CD14-positive monocyte (primary cell): ENCODE data around the gene CCL4. TPM values are rescaled to one million over a fixed set of nuclear protein-coding genes. Genes with fewer than 3 reads are reported as not detected.
"Not testable (repeated sequence)": the region's sequence is repeated elsewhere in the genome, so short reads cannot be mapped to it uniquely, and the experiment has no call there.

Experiments used
- DNase-seq, 3 donors: peaks; one replicate each; pipeline ENCODE4 v3.0.0-alpha.2; 2011 to 2022
- H2AFZ ChIP-seq: 2 replicates; pipeline ENCODE4 v1.6.0; 2012; ENCODE audit warnings: mild to moderate bottlenecking, low read depth, low read length, inconsistent platforms; ENCODE audit not compliant: insufficient read depth, poor library complexity, severe bottlenecking
- H3K27ac ChIP-seq, 2 donors: 1 replicate in 1 of 2; 2 replicates in 1 of 2; pipeline ENCODE4 v1.5.1; 2012 to 2013; ENCODE audit warnings: low read length in 2 of 2, control low read depth in 1 of 2, inconsistent platforms in 1 of 2, low read depth in 1 of 2, mild to moderate bottlenecking in 1 of 2
- H3K27me3 ChIP-seq, 2 donors: one replicate each; pipeline versions ENCODE4 v1.6.0 to v1.6.1; 2011 to 2013; ENCODE audit warnings: low read length in 2 of 2; ENCODE audit not compliant: control insufficient read depth in 2 of 2, insufficient read depth in 2 of 2
- H3K36me3 ChIP-seq, 2 donors: replicated peaks in 1 of 2; 1 replicate in 1 of 2; 2 replicates in 1 of 2; pipeline versions ENCODE4 v1.5.1 to v1.6.1; 2012 to 2013; ENCODE audit warnings: low read length in 2 of 2, control low read depth in 1 of 2, inconsistent platforms in 1 of 2, mild to moderate bottlenecking in 1 of 2; ENCODE audit not compliant: insufficient read depth in 2 of 2, control insufficient read depth in 1 of 2
- H3K4me1 ChIP-seq, 2 donors: 1 replicate in 1 of 2; 2 replicates in 1 of 2; pipeline versions ENCODE4 v1.5.1 to v1.6.1; 2012 to 2013; ENCODE audit warnings: low read length in 2 of 2, control low read depth in 1 of 2, inconsistent platforms in 1 of 2, mild to moderate bottlenecking in 1 of 2, moderate library complexity in 1 of 2; ENCODE audit not compliant: insufficient read depth in 2 of 2, control insufficient read depth in 1 of 2
- H3K4me2 ChIP-seq: replicated peaks from 2 replicates; pipeline ENCODE3; 2012; ENCODE audit warnings: low read length, moderate library complexity, mild to moderate bottlenecking; ENCODE audit not compliant: poor library complexity, severe bottlenecking; ENCODE audit errors: extremely low read depth
- H3K4me3 ChIP-seq, 3 experiments: fragments of 200-600 bp in 1 of 3; sonication (generic) in 1 of 3; replicated peaks in 1 of 3; 1 replicate in 2 of 3; 2 replicates in 1 of 3; pipeline ENCODE4 v1.5.1; 2011 to 2013; ENCODE audit warnings: low read length in 3 of 3, mild to moderate bottlenecking in 3 of 3, control low read depth in 2 of 3, low read depth in 2 of 3, inconsistent platforms in 1 of 3, moderate library complexity in 1 of 3
- H3K79me2 ChIP-seq: 2 replicates; pipeline ENCODE4 v1.6.0; 2012; ENCODE audit warnings: mild to moderate bottlenecking, control low read depth, inconsistent platforms, low read length, moderate library complexity; ENCODE audit not compliant: insufficient read depth
- H3K9ac ChIP-seq: 2 replicates; pipeline ENCODE4 v1.6.0; 2017; ENCODE audit warnings: low read length, mild to moderate bottlenecking; ENCODE audit not compliant: insufficient read depth, poor library complexity, severe bottlenecking
- H3K9me3 ChIP-seq, 2 donors: replicated peaks in 1 of 2; 1 replicate in 1 of 2; 2 replicates in 1 of 2; pipeline versions ENCODE4 v1.5.1 to v1.6.1; 2012 to 2013; ENCODE audit warnings: low read length in 2 of 2, control low read depth in 1 of 2; ENCODE audit not compliant: control insufficient read depth in 1 of 2, insufficient read depth in 1 of 2
- H4K20me1 ChIP-seq: 2 replicates; pipeline ENCODE4 v1.6.0; 2012; ENCODE audit warnings: mild to moderate bottlenecking, low read length, control low read depth, moderate library complexity; ENCODE audit not compliant: insufficient read depth
- H3K27ac Mint-ChIP-seq, 7 donors: one replicate each; pipeline ENCODE4 v1.8.0; 2020; ENCODE audit warnings: mild to moderate bottlenecking in 7 of 7, mixed read lengths in 7 of 7, moderate library complexity in 6 of 7, inconsistent platforms in 2 of 7
- H3K27me3 Mint-ChIP-seq, 3 donors: one replicate each; pipeline ENCODE4 v1.8.0; 2021 to 2022; ENCODE audit warnings: low read depth in 3 of 3, mild to moderate bottlenecking in 3 of 3, mixed read lengths in 3 of 3, moderate library complexity in 3 of 3, inconsistent platforms in 1 of 3
- H3K36me3 Mint-ChIP-seq, 2 donors: one replicate each; pipeline ENCODE4 v1.8.0; 2020; ENCODE audit warnings: mixed read lengths in 2 of 2, inconsistent platforms in 1 of 2, mild to moderate bottlenecking in 1 of 2
- H3K4me1 Mint-ChIP-seq: one replicate; pipeline ENCODE4 v1.8.0; 2020; ENCODE audit warnings: mild to moderate bottlenecking, mixed read lengths
- H3K4me3 Mint-ChIP-seq, 2 donors: one replicate each; pipeline ENCODE4 v1.8.0; 2020; ENCODE audit warnings: mild to moderate bottlenecking in 2 of 2, mixed read lengths in 2 of 2, moderate library complexity in 1 of 2
- H3K9me3 Mint-ChIP-seq, 7 donors: one replicate each; pipeline ENCODE4 v1.8.0; 2020 to 2022; ENCODE audit warnings: mixed read lengths in 7 of 7, mild to moderate bottlenecking in 6 of 7, moderate library complexity in 6 of 7, inconsistent platforms in 2 of 7
- WGBS: methylation state at CpG from one replicate; pipeline ENCODE4 v1.1.5; 2013; ENCODE audit warnings: missing lambda C conversion rate; ENCODE audit not compliant: insufficient coverage; 5-methylcytosine and 5-hydroxymethylcytosine counted together
- intact Hi-C, 2 donors: fragments of 100-400 bp; cut with micrococcal nuclease; formaldehyde crosslinking; loops; one replicate each; pipeline versions ENCODE4 v1.15.0 to v1.15.1; 2023
- polyA plus RNA-seq, 3 donors: library from polyadenylated mRNA; depleted of rRNA in 1 of 3; unstranded in 2 of 3; stranded (reverse) in 1 of 3; fragments of 300-500 nt in 2 of 3; fragments of >200 nt in 1 of 3; fragmentation: Illumina TruSeq in 2 of 3; gene quantifications; 1 replicate in 2 of 3; 2 replicates in 1 of 3; pipeline ENCODE4 v1.2.3, GENCODE V29; 2012 to 2021

CCL4 gene
- polyA plus RNA-seq, 3 donors, result 11.8 to 41.7 (median 40.6) TPM

GRCh38 chr17:36082482-36083120, 21.0 kb upstream of the CCL4 start:
- Mint-ChIP-seq H3K4me3 (peak overlapping the region; percentile 62 to 85), H3K27ac (peak overlapping the region; percentile 88 to 98 (median 92)), H3K4me1 (peaks cover 49% of the 10 kb centered on the region)
- DNase-seq, result peak; percentile 78 to 96 (median 95)
- Histone ChIP-seq H3K27ac (peak overlapping the region; percentile 79 to 80), H3K4me3 (peak overlapping the region; percentile 16 to 53 (median 16)), H3K4me2 (peak overlapping the region; percentile 56), H3K4me1 (peaks cover 51 to 53% of the 10 kb centered on the region in 2 donors), H2AFZ (peak overlapping the region; percentile 27)
- not testable (repeated sequence) for H3K79me2 ChIP-seq, H3K36me3 Mint-ChIP-seq, H3K9ac ChIP-seq, H3K9me3 ChIP-seq, H4K20me1 ChIP-seq, H3K36me3 ChIP-seq, H3K27me3 Mint-ChIP-seq, H3K27me3 ChIP-seq, H3K9me3 Mint-ChIP-seq
- 14% methylated on average over 4 of the region's 8 CpGs for WGBS
- intact Hi-C loops, result loop anchor here (5.0 to 10.0 kb wide), 2 partner anchors 45 to 112 kb away; partner anchors contain the start of genes CCL3L1 (in 1 of the 2) and CCL3L3 (in 1 of the 2)

- Mint-ChIP-seq H3K27ac (peak overlapping the region in 6 of 7 donors; percentile 74 to 99 (median 94)), H3K4me3 (peak overlapping the region in 1 of 2 donors; percentile 72), H3K4me1 (peaks cover 55% of the 10 kb centered on the region)
- not testable (repeated sequence) for H3K36me3 Mint-ChIP-seq, H3K27me3 ChIP-seq, H2AFZ ChIP-seq, H4K20me1 ChIP-seq, H3K79me2 ChIP-seq, H3K36me3 ChIP-seq, H3K9me3 Mint-ChIP-seq, H3K4me3 ChIP-seq, H3K27me3 Mint-ChIP-seq, H3K9ac ChIP-seq, H3K9me3 ChIP-seq
- Histone ChIP-seq H3K4me2 (peak overlapping the region; percentile 15), H3K4me1 (peaks cover 56% of the 10 kb centered on the region in 2 donors), H3K27ac (peak overlapping the region in 1 of 2 donors; percentile 80)
- intact Hi-C loops, result loop anchor here (5.0 to 10.0 kb wide), 2 partner anchors 46 to 111 kb away; partner anchors contain the start of genes CCL3L1 (in 1 of the 2) and CCL3L3 (in 1 of the 2)
- no CpG with 5 or more reads among the region's 2 CpGs for WGBS
- DNase-seq, result peak; percentile 58 to 84 (median 79)
Measured at GRCh38 chr17:36083691-36084090, 19.9 kb upstream of the CCL4 start.
